ENCODE measurements around the gene PIM3.

GRCh38 chr22:49951678-49951985, 8.9 kb upstream of the PIM3 start:
- no peak for TF ChIP-seq CTCF (IDR thresholded peaks at IDR 0.05)
- TF ChIP-seq POLR2A (IDR thresholded peaks at IDR 0.05) = no peak
- no peak for TF ChIP-seq POLR2AphosphoS5 (IDR thresholded peaks at IDR 0.05; ENCODE audit: insufficient read depth in 1 of 2, low read depth in 1 of 2)
